Pancreas (tissue), 10 donors: ENCODE data around the gene EIF4E1B. TPM values are rescaled to one million over a fixed set of nuclear protein-coding genes. Genes with fewer than 3 reads are reported as not detected.

ENCODE experiments used
- ATAC-seq, 4 donors: fragments of 200-7000 bp; cut with Tn5 transposase; one replicate each; pipeline versions ENCODE4 v1.8.0 to v1.9.1; 2020; ENCODE audit warnings: mild to moderate bottlenecking in 4 of 4, moderate library complexity in 4 of 4
- DNase-seq, 6 donors: peaks; one replicate each; pipeline ENCODE4 v3.0.0-alpha.2; 2020
- FAIRE-seq: peaks from 2 replicates; lab custom pipeline; 2012; peaks lifted over from hg19 to GRCh38; lab: Jason Lieb, UNC
- H3K27ac ChIP-seq, 4 donors: fragments of 200-600 bp; sonication (generic); 1 replicate in 3 of 4; 2 replicates in 1 of 4; pipeline versions ENCODE4 v1.5.0 to v1.8.0; 2020
- H3K27me3 ChIP-seq, 4 donors: fragments of 200-600 bp; one replicate each; pipeline ENCODE4 v1.8.0; 2021
- H3K36me3 ChIP-seq, 3 donors: fragments of 200-600 bp; sonication (generic) in 1 of 3; one replicate each; pipeline versions ENCODE4 v1.5.0 to v1.8.0; 2020 to 2021
- H3K4me1 ChIP-seq, 3 donors: fragments of 200-600 bp; one replicate each; pipeline ENCODE4 v1.8.0; 2021
- H3K4me3 ChIP-seq, 4 donors: fragments of 200-600 bp; sonication (generic) in 2 of 4; one replicate each; pipeline versions ENCODE4 v1.5.0 to v1.8.0; 2020 to 2021
- H3K9me3 ChIP-seq, 4 donors: fragments of 200-600 bp; one replicate each; pipeline ENCODE4 v1.8.0; 2021
- WGBS, 2 donors: extraction: QIAGEN DNeasy Blood & Tissue Kit; methylation state at CpG; one replicate each; pipeline ENCODE4 v1.1.7; 2013; 5-methylcytosine and 5-hydroxymethylcytosine counted together
- intact Hi-C, 3 donors: fragments of 100-400 bp; cut with DNase I; formaldehyde crosslinking; loops; one replicate each; pipeline versions ENCODE4 v1.11.1 to v1.14.2; 2022
- polyA plus RNA-seq, 2 donors: library from polyadenylated mRNA; stranded (reverse); fragments of 200-250 nt; gene quantifications; one replicate each; pipeline ENCODE4 v1.2.3, GENCODE V29; 2013
- total RNA-seq, 6 donors: library from RNA; stranded (reverse); fragmentation: NEBNext Ultra II Directional in 4 of 6; extraction: Animal tissue kit (Norgen Biotek cat#: 25700) in 4 of 6; gene quantifications; one replicate each; pipeline versions ENCODE4 v1.2.1 to v1.2.4, GENCODE V29; 2021 to 2023
- TF ChIP-seq, protein P1 (sequence below), 4 donors: fragments of 200-600 bp; sonication (generic) in 3 of 4; IDR thresholded peaks; one replicate each; pipeline versions ENCODE4 v1.5.0 to v1.8.0; 2021; ENCODE audit warnings: antibody characterized with exemption in 4 of 4
- donor health status: healthy with polysubstance abuse.
- donor health status: DM: no; HTN: no; CAD: no; lungs with moderate emphysema.
- donor health status: DM: no; HTN: no; CAD: no.
- donor health status: control.
- donor health status: control.
- donor health status: Bipolar disorder and iron deficiency.
- donor health status: DM: yes; HTN: yes; CAD: no.
- donor health status: DM: no; HTN: no; CAD: no.
- donor health status: DM: no; HTN: no; CAD: no.
- donor health status: DM: yes; HTN: yes; CAD: no.

The EIF4E1B gene
- total and polyA plus RNA-seq, 8 donors, result 0.04 to 1.5 (median 0.30) TPM; not detected in 5

DNA sequence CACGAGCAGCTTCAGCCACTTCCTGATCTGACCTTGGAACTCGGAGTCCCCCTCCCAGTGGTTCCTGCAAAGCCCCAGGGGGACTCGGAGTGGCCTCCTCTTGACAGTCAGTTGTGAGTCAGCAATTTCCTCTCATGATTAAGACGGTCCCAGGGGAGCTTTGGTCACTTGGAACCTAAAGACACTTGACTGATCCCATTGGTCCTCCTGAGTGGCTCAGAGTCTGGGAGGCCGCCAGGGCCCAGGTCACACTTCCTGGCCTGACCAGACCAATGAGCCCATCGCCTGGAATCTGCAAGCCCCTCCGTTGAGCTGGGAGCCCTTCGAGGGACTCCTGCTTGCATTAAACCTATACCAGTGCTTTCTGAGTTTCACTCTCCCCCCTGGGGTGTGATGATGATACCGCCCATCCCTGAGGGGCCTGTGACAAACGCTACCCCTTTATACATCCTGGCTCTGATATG, 45.9 kb downstream of the EIF4E1B start:
- Histone ChIP-seq H3K4me1 (no peaks in the 10 kb centered on the region), H3K27ac (no peak overlapping the region), H3K27me3 (peaks cover 0 to 4% (median 2%) of the 10 kb centered on the region in 4 donors), H3K9me3 (no peaks in the 10 kb centered on the region), H3K36me3 (no peaks in the 10 kb centered on the region), H3K4me3 (no peak overlapping the region)
- TF ChIP-seq, protein P1, sequence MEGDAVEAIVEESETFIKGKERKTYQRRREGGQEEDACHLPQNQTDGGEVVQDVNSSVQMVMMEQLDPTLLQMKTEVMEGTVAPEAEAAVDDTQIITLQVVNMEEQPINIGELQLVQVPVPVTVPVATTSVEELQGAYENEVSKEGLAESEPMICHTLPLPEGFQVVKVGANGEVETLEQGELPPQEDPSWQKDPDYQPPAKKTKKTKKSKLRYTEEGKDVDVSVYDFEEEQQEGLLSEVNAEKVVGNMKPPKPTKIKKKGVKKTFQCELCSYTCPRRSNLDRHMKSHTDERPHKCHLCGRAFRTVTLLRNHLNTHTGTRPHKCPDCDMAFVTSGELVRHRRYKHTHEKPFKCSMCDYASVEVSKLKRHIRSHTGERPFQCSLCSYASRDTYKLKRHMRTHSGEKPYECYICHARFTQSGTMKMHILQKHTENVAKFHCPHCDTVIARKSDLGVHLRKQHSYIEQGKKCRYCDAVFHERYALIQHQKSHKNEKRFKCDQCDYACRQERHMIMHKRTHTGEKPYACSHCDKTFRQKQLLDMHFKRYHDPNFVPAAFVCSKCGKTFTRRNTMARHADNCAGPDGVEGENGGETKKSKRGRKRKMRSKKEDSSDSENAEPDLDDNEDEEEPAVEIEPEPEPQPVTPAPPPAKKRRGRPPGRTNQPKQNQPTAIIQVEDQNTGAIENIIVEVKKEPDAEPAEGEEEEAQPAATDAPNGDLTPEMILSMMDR (IDR thresholded peaks at IDR 0.05), result no peak
- DNase-seq (no peak), ATAC-seq (no peak), FAIRE-seq (no peak)
- intact Hi-C loops, result no loop called here
- 55 to 56% methylated on average over 10 of the region's 10 CpGs for WGBS, 2 donors

DNA sequence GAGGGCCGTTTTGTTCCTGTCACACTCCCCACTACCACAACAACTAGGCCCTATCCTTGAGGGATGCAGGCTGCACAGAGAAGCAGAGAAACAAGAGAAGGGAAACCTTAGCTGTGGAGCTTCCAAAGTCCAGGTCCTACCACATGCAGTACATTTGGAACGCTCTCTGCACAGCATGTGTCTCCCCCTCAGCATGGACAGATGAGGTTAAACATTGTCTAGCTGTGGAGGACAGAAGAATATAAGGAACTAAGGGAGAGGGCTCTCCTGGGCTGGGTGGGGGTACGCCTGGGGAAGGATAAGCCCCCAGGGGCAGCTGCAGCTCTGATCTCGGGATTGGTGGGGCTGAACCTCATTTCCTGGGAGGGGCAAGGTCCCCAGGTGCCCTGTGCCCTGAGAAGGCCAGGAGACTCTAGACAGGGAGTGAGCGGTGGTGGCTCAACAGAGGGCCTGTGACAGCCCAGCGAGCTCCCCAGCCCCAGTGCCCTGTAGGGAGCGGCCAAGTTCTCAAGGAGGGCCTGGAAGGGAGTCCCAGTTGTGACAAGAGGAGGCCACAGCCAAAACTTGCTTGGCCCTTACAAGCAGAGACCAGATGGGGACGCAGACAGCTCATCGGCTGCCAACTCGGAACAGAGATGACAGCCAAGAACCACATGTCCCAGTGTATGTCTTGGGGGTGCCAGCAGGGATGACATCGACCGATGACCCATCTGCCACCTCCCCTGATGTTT, 46.9 kb downstream of the EIF4E1B start:
- H3K27me3 ChIP-seq, result peaks cover 0 to 4% (median 2%) of the 10 kb centered on the region in 4 donors
- FAIRE-seq, result no peak
- DNase-seq, result no peak
- H3K4me1 ChIP-seq, result no peaks in the 10 kb centered on the region
- TF ChIP-seq, protein P1 (IDR thresholded peaks at IDR 0.05), result no peak
- 67 to 70% methylated on average over 12 of the region's 12 CpGs for WGBS, 2 donors
- H3K4me3 ChIP-seq, result no peak overlapping the region
- H3K36me3 ChIP-seq, result no peaks in the 10 kb centered on the region
- no peak for ATAC-seq
- no peaks in the 10 kb centered on the region for H3K9me3 ChIP-seq
- no peak overlapping the region for H3K27ac ChIP-seq
- intact Hi-C loops, result no loop called here

DNA sequence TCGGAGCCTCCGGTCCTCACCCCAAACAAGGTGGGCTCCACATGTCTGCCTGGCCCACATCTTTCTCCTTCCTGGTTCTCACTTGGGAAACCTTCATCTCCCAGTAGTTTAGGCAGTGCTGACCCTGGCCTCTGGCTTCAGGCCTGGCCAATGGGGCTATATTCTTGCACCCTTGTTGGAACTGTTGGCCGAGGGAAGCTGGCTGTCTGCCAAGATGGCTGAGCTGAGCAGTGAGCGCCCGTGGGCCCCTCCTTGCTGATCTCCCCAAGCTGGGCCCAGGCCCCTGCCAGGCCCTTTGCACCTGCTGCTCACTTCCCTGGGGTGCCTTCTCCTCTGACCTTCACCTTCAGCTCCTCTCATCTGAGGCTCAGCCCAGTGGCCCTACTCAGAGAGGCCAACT, 48.1 kb downstream of the EIF4E1B start:
- intact Hi-C loops, result no loop called here
- Histone ChIP-seq H3K27ac (no peak overlapping the region), H3K36me3 (no peaks in the 10 kb centered on the region), H3K9me3 (no peaks in the 10 kb centered on the region), H3K4me1 (no peaks in the 10 kb centered on the region), H3K27me3 (peaks cover 0 to 7% (median 2%) of the 10 kb centered on the region in 4 donors), H3K4me3 (no peak overlapping the region)
- WGBS, 2 donors, result 73 to 81% methylated on average over 5 of the region's 5 CpGs
- no peak for FAIRE-seq
- no peak for ATAC-seq
- DNase-seq, result no peak
- TF ChIP-seq, protein P1 (IDR thresholded peaks at IDR 0.05), result no peak

DNA sequence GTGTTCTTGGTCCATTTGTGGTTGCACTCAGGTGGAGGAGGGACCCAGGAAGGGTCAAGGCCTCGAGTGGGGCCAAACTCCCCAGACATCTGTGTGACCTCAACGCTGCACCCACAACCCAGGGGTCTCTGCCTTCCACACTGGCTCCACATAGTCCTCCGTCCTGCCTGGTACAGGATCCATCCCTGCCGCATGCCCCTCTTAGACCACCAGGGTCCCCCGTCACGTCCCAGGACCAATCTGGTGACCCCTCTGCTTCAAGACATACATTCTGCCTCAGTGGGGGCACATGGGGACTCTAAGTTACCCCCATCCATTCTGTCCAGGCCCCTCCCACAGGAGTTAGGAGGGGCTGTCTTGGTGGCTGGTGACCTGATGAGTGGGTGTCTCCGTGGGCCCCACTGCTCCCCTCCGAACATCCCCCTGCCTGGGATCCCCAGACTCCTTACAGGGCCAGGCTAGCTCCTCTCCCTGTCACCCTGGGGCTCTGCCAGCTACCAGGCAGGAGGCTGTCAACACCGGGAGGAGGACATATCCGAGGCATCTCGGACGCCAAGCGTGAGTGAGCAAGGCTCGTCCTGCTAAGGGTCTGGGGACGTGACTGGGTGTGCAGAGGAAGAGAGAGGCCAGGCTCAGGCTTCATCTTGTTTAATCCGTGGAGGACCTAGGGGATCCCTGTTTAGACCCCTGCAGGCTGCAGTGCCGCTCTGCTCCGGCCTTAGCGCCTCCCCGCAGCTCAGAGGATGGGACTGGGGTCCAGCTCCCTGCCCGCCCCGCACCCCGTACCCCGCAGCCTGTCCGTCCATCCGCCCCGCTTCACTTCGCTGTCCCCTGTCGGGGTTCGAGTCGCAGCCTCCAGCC, 49.1 kb downstream of the EIF4E1B start:
- H3K4me3 ChIP-seq, result no peak overlapping the region
- no peak overlapping the region for H3K27ac ChIP-seq
- WGBS, 2 donors, result 31 to 32% methylated on average over 31 of the region's 31 CpGs
- H3K4me1 ChIP-seq, result no peaks in the 10 kb centered on the region
- ATAC-seq (no peak), FAIRE-seq (no peak), DNase-seq (no peak)
- H3K9me3 ChIP-seq, result no peaks in the 10 kb centered on the region
- TF ChIP-seq, protein P1 (IDR thresholded peaks at IDR 0.05), result no peak
- H3K27me3 ChIP-seq, result peaks cover 0 to 7% (median 2%) of the 10 kb centered on the region in 4 donors
- intact Hi-C loops, result no loop called here
- no peaks in the 10 kb centered on the region for H3K36me3 ChIP-seq
